DMS53 treated with DMSO at 0.1 percent for 48 hours (cell line): ENCODE measurements around the gene FOXQ1.

Experiments
- DNase-seq: peaks from one replicate; lab custom pipeline; 2025; ENCODE audit not compliant: unreplicated experiment; lab: John Stamatoyannopoulos, UW

FOXQ1 gene, protein sequence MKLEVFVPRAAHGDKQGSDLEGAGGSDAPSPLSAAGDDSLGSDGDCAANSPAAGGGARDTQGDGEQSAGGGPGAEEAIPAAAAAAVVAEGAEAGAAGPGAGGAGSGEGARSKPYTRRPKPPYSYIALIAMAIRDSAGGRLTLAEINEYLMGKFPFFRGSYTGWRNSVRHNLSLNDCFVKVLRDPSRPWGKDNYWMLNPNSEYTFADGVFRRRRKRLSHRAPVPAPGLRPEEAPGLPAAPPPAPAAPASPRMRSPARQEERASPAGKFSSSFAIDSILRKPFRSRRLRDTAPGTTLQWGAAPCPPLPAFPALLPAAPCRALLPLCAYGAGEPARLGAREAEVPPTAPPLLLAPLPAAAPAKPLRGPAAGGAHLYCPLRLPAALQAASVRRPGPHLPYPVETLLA

DNA sequence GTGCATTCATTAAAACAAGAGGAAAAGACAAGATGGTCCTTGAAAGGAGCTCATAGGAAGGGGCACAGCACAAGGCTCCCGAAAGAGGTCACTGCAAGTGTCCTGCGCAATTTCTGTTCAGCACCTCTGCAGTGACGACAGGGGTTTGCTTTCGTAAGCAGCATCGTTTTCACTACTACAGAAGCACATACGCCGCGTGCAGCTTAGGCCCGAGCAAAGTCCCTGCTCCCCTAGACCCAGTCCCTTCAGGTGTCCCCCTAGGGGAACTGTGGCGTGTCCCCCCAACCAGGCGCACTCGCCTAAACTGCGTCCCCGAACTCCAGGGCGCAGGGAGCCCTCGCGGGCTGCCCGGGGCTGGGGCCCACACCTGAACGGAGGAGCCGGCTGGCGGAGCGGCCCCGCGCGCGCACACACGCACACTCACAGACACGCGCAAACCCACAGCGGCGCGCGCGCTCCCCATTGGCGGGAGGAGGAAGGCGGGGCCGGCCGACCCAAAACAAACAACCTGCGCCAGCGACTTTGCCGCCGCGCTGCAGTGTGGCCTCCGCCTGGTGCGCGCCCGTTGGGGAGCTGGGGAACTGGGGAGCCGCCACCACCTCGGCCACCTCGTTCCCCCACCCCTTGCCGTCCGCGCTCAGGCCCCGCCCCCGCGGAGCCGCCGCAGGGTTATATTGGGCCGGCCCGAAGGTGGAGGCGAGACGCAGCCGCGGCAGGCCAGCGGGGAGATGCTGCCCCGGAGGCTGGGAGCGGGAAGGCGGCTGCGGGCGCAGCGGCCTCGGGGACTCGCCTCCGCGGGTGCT is at the start of gene FOXQ1:
Gene FOXQ1 (plus strand): TSS at position 699 of the 803 bp plus-strand sequence. CDS start 607 bp downstream, outside the sequence.
- DNase-seq, result no peak

DNA sequence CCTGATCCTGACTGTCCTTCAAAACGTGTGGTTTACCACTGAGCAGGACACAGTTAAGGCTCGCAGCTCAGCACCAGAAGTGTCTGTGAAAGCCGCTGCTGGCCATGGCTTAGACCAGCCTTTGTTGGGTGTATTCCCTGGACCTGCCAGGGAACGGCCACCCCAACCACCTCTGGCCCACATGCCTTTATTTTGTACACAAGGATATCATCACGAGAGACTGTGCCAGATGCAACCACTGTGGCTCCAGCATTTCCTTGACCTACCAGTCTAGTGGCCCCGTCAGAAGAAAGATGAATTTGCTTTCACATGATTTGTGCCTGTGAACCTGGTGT is 49.2 kb upstream of the FOXQ1 start:
- DNase-seq, result no peak

GRCh38 chr6:1263039-1263849 is 48.7 kb upstream of the FOXQ1 start:
- no peak for DNase-seq

DNA sequence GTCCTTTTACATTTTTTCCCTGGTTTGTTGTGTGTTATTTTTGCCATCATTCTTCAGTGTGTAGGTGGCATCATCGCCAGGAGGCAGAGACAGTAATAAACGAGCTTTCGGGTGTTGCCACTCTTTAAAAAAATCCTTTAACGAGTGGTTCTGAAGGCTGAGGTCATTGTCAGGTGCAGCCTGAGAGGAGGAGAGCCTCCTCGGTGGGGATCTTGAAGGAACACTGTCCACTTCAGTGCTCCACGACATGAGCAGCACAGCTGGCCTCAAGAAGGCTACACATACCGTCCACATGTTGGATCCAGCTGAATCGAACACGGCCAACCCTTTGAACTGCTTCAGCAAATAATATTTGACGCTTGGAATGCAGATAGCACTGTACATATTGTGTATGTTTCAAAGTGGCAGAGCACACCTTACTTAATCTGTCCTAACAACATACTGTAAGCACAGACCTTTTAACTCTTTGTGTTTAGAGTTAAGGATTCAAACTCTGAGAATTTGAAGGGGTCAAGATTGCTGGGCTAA is 48.0 kb upstream of the FOXQ1 start:
- DNase-seq, result no peak

- no peak for DNase-seq
Observed at GRCh38 chr6:1264619-1265445, 47.1 kb upstream of the FOXQ1 start.

DNA sequence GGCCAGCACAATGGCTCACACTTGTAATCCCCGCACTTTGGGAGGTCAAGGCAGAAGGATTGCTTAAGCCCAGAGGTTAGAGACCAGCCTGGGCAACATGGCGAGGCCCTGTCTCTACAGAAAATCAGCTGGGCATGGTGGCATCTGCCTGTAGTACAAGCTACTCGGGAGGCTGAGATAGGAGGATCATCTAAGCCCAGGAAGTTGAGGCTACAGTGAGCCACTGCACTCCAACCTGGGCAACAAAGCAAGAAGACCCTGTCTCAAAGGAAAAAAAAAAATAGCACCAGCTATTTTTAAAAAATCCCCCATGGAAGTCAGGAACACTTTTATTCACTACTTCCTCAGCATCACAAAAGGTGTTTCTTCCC is 45.2 kb upstream of the FOXQ1 start:
- no peak for DNase-seq

- no peak for DNase-seq
Observed at GRCh38 chr6:1267057-1267732, 44.7 kb upstream of the FOXQ1 start.

- DNase-seq, result no peak
Observed at GRCh38 chr6:1267790-1268762, 43.8 kb upstream of the FOXQ1 start.

- DNase-seq, result no peak
Observed at GRCh38 chr6:1271071-1271763, 40.7 kb upstream of the FOXQ1 start.

GRCh38 chr6:1278061-1278720 is 33.7 kb upstream of the FOXQ1 start:
- DNase-seq, result no peak

GRCh38 chr6:1279065-1279464 is 32.8 kb upstream of the FOXQ1 start:
- no peak for DNase-seq

- DNase-seq, result no peak
Observed at GRCh38 chr6:1280666-1281300, 31.1 kb upstream of the FOXQ1 start.

GRCh38 chr6:1281746-1282145 is 30.2 kb upstream of the FOXQ1 start:
- no peak for DNase-seq

DNA sequence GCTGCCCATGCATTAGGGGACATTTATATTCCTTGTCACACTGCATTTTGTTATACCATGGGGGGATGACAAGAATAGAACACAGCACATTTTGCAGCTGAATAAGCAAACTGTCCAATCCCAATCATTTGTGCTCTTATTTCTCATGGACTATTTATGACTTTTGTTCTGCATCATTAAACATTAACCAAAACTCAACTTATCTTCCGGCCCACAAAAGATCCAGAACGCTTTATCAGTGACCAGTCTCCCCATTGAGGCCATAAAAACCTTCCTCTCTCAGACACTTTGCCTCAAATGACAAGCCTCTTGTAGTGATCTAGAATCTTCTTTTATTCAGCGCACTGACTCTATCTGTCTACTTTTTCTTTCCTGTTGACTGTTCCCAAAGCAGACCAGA is 28.4 kb upstream of the FOXQ1 start:
- DNase-seq, result no peak

- DNase-seq, result no peak
Observed at GRCh38 chr6:1285556-1285955, 26.3 kb upstream of the FOXQ1 start.

GRCh38 chr6:1285956-1286355 is 25.9 kb upstream of the FOXQ1 start:
- no peak for DNase-seq

DNA sequence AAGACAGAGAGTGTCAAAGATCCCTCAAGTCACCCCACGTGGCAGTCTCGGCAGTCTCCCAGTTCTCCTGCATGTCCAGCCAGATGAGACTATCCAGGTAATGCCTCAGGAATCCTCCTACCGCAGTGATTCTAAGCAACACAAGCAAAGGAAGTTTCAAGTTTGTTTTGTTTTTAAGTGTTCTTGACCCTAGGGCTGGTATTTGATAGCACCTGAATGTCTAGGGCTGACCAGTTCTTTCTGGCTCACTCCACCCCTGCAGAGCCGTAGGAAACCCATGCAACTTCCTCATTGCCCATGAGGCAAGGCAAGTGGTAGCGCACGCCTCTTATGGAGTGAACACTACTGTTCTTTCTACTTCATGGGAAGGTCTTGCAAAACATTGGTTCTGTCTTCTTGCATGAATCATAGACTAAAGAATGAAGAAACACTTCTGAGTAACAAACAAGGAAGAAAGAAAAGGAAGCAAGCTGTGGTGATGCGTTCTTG is 24.8 kb upstream of the FOXQ1 start:
- DNase-seq, result no peak
